CD4-positive, alpha-beta T cell treated with Interleukin-6 at 100 ng/mL for 8 hours (primary cell): ENCODE data around the gene AOX1.
A peak's percentile ranks its signal among the peaks of the same experiment; 100 is the strongest.
"Not testable (repeated sequence)": the region's sequence is repeated elsewhere in the genome, so short reads cannot be mapped to it uniquely, and the experiment has no call there.

ENCODE experiments used
- DNase-seq: peaks from one replicate; pipeline ENCODE4 v3.0.0-alpha.2; 2020; ENCODE audit warnings: mixed read lengths, low spot score

Gene AOX1

GRCh38 chr2:200667413-200667812 is 81.6 kb downstream of the AOX1 start:
- no peak for DNase-seq

DNA sequence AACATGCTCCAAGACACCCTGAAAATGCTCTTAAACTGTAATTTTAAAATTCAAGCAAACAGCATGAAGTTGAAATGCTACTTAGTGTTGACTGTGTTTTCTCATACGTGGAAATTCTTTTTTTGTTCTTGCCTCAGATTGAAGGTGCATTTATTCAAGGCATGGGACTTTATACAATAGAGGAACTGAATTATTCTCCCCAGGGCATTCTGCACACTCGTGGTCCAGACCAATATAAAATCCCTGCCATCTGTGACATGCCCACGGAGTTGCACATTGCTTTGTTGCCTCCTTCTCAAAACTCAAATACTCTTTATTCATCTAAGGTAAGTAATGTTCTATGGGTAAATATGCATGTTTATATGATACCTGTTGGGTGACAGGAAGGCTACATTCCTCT is 82.7 kb downstream of the AOX1 start:
- no peak for DNase-seq

GRCh38 chr2:200669308-200669707 is 83.5 kb downstream of the AOX1 start:
- no peak for DNase-seq

DNA sequence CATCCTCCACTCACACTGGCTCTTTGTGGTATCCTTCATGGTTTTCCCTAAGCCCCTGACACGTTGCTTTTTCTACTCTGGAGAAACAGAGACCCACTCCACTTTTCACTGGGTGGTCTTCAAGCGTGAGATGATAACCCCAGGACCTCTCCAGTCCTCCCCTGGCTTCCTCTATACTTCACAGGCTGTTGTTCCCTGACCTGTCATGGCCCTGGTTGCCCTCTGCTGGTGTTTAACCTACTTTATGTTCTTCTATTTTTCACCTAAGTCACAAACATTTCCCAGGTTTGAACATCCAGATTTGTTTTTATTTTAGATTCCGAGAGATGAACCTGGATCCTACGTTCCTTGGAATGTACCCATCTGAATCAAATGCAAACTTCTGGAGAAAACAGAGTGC is 84.5 kb downstream of the AOX1 start:
- DNase-seq = no peak

GRCh38 chr2:200670751-200671150 is 84.9 kb downstream of the AOX1 start:
- no peak for DNase-seq

- no peak for DNase-seq
Observed at GRCh38 chr2:200673191-200673590, 87.4 kb downstream of the AOX1 start.

DNA sequence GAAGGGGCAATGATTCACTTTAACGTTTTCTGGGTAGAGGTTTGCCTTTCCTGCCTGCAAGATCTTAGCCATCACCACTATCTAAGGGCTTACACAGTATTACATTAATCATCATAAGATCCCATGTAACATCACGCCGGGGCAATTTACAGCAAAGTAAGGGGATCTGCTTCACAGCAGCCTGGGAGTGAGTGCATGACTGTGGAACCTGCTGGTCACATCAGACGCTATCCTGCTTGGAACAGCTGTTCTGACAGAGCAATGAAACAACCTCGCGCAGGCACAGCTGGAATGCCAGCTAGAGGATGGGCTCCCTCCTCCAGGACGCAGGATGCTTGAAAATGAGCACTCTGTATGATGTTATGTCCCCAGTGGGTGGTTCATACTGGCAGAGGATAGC is 89.0 kb downstream of the AOX1 start:
- no peak for DNase-seq

- no peak for DNase-seq
Observed at GRCh38 chr2:200677171-200677570, 91.4 kb downstream of the AOX1 start.

- DNase-seq = no peak
Observed at GRCh38 chr2:200677721-200678532, 92.1 kb downstream of the AOX1 start.

DNA sequence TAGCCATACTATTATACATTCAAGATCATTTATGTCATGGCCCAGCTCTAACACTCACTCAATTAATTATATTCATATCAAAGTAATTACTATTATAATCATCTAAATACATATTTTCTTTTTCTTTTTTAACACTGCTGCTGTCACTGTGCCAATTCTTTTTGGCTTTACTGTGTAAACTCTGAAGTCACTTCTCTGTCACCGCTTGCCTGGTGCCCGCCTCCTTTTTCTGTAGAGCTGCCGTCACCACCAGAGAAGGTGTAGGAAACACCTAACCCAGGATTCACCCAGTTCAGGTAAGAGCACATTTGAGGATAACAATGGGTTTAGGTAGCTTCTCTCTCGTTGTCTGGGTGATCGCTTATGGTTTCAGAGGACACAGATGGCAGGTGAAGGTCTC is 93.3 kb downstream of the AOX1 start:
- no peak for DNase-seq

- DNase-seq = no peak
Observed at GRCh38 chr2:200679535-200679934, 93.7 kb downstream of the AOX1 start.

DNA sequence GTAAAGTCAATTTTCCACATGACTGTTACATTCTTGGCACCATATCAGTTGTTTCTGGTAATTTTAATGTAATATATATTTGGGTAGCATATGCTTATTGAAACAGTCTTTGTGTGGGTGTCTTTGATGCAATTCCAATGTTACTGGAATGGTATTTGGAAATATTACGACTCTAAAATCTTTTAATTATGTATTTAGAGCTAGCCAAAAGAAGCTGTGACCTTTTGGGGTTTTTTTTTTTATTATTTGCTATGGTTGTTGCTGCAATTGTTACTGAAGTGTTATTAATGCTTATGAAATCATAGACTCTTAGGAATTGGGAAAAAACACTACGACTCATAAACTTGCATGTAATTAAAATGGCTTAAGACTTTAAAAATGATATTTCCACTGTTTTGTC is 95.9 kb downstream of the AOX1 start:
- no peak for DNase-seq

DNA sequence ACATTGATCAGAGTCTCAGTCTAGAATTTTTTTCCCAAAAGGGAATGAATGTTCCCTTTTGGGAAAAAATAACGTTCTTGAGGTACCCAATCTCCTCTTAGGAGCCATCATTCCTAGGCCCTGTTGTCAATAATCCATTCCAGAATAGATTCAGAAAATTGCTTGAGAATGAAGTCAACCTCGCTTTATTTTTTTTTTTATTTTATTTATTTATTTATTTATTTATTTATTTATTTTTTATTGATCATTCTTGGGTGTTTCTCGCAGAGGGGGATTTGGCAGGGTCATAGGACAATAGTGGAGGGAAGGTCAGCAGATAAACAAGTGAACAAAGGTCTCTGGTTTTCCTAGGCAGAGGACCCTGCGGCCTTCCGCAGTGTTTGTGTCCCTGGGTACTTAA is 96.6 kb downstream of the AOX1 start:
- not testable (repeated sequence) for DNase-seq

DNA sequence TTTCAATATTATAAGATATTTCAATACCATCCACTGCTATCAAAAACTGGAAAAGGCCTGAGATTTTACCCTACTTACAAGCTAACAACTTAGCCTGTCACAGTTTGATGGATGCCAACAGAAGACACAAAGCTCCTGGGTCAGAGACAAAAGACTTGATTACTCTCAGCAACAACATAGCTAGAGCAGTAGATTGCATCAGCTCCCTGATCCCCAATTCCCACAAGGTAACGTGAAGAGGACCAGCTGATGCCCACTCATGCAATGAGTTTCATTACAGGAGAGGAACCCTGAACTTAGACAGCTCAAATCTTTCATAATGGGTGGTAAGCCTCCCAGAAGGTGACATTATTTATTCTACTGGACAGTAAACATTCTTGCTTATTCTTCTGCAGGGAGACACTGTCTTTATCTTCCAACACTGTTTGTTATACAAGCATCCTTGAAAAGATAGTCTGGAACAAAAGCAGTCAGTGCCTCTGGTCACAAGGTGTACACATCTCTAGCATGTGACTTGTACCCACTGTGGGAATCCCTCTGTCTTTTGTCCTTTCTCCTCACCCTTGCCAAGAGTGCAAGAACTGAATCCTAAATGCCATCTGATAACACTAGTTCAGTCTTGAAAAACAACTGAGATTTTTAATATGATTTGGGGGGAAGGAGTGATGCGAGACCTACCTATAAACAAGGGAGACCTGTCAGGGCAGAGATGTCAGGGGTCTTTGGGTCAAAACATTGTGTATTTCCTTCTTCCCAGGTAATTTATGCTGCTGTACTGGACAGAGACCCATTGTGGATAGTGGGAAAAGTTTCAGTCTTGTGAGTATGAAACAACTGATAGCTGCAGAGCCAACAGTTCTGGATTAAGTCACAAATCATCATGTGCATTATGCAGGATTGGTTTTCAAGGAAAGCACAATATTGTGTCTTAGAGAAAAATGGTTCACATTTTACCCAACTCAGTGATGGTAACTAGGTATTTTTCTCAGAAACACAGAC is 102.4 kb downstream of the AOX1 start:
- DNase-seq = no peak

GRCh38 chr2:200689115-200689514 is 103.3 kb downstream of the AOX1 start:
- DNase-seq = no peak

- DNase-seq = no peak
Observed at GRCh38 chr2:200693836-200694470, 108.1 kb downstream of the AOX1 start.

- DNase-seq = peak; percentile 2
Observed at GRCh38 chr2:200695191-200695590, 109.4 kb downstream of the AOX1 start.

DNA sequence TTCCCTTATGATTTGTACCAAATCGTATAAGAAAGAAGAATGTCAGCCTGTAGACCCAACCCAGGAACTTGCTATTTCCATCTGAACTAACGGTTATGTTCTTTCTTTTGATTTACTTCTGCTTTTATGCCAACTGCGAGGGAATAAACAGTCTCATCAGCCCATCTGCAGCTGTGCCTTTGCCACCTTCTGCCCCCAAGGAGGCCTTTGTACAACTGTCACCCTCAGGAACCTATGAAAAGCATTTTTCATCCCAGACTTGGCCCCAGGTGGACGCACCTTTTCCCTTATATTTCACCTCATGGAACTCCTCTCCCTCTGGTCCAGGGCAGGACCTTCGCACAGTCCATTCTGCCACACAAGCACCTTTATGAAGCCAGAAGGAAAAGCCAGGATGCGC is 109.8 kb downstream of the AOX1 start:
- no peak for DNase-seq

DNA sequence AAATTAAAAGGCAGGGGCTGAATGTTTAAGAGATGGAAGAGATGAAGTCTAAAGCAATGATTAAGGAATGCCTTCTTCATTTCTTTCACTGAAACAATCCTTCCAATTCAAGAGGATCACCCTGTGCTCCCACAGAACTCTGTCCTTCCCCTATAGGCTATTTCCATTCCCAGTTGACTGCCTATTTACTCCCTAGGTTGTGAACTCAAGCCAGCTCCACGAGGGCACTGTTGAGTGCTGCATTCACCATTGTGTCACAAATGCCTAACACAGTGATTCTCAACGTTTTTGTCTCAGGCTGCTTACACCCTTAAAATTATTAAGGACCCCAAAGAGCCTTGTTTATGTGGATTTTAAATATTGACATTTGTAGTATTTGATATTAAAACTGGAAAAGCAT is 112.4 kb downstream of the AOX1 start:
- no peak for DNase-seq

GRCh38 chr2:200699310-200699709 is 113.5 kb downstream of the AOX1 start:
- no peak for DNase-seq

DNA sequence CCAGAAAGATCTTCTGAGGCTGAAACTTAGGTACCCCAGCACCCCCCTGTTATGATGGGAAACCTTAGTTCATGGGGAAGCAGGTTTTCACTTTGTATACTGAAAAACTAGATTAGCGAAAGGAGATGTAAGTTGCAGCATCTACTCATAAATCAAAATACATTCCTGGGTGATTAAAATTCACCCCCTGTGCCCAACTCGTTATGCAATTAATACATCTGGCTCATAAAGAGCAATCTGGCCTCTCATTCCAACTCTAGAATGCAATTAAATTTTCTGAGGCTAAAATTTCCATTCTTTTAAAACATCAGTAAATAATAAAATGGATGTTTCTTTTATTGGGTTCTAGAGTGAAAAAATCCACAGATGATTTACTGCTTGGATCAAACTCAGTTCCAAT is 115.0 kb downstream of the AOX1 start:
- DNase-seq = no peak

GRCh38 chr2:200702044-200702443 is 116.2 kb downstream of the AOX1 start:
- no peak for DNase-seq
